B cell (primary cell): ENCODE data around the gene ZMYND8. TPM values are rescaled to one million over a fixed set of nuclear protein-coding genes. Genes with fewer than 3 reads are reported as not detected.

ENCODE experiments used
- ATAC-seq: fragments of 200-7000 bp; cut with Tn5 transposase; one replicate; pipeline ENCODE4 v1.10.0; 2021; ENCODE audit warnings: low read depth, mild to moderate bottlenecking, moderate number of reproducible peaks, moderate library complexity
- CTCF ChIA-PET: fragments of 350-600 bp; sonication (Branson Sonifier 250); formaldehyde crosslinking; loops from one replicate; lab custom pipeline; 2021; ENCODE audit warnings: antibody characterized with exemption, inconsistent platforms; lab: Charles Lee
- POLR2A ChIA-PET: fragments of 350-600 bp; sonication (Branson Sonifier 250); formaldehyde crosslinking; loops from one replicate; lab custom pipeline; 2021; ENCODE audit warnings: antibody characterized with exemption; lab: Charles Lee
- DNase-seq: peaks from one replicate; pipeline ENCODE4 v3.0.0; 2013
- H2AFZ ChIP-seq: 2 replicates; pipeline ENCODE4 v1.6.1; 2012; ENCODE audit warnings: mild to moderate bottlenecking, low read depth, low read length; ENCODE audit not compliant: insufficient read depth, poor library complexity, severe bottlenecking
- H3K27ac ChIP-seq, 2 donors: 1 replicate in 1 of 2; 2 replicates in 1 of 2; pipeline ENCODE4 v1.5.1; 2012 to 2013; ENCODE audit warnings: low read length in 2 of 2, mild to moderate bottlenecking in 2 of 2, moderate library complexity in 1 of 2
- H3K27me3 ChIP-seq, 4 experiments: fragments of 200-600 bp in 1 of 4; sonication (generic) in 1 of 4; replicated peaks in 1 of 4; 1 replicate in 2 of 4; 2 replicates in 2 of 4; pipeline versions ENCODE4 v1.6.1 to v1.7.0; 2013 to 2016; ENCODE audit warnings: low read length in 3 of 4, mild to moderate bottlenecking in 2 of 4, mixed read lengths in 1 of 4, moderate library complexity in 1 of 4; ENCODE audit not compliant: insufficient read depth in 4 of 4, control insufficient read depth in 3 of 4; ENCODE audit errors: control extremely low read depth in 1 of 4
- H3K36me3 ChIP-seq, 2 experiments: replicated peaks in 1 of 2; 1 replicate in 1 of 2; 2 replicates in 1 of 2; pipeline versions ENCODE4 v1.6.1 to v1.7.1; 2013; ENCODE audit warnings: low read length in 1 of 2; ENCODE audit not compliant: insufficient read depth in 2 of 2, control insufficient read depth in 1 of 2; ENCODE audit errors: control extremely low read depth in 1 of 2, extremely low read depth in 1 of 2
- H3K4me1 ChIP-seq, 2 donors: fragments of 200-600 bp in 1 of 2; sonication (generic) in 1 of 2; 1 replicate in 1 of 2; 2 replicates in 1 of 2; pipeline versions ENCODE4 v1.5.1 to v1.6.1; 2013 to 2017; ENCODE audit warnings: low read length in 2 of 2; ENCODE audit not compliant: control insufficient read depth in 2 of 2, insufficient read depth in 2 of 2
- H3K4me2 ChIP-seq: replicated peaks from 2 replicates; pipeline ENCODE3; 2012; ENCODE audit warnings: mild to moderate bottlenecking, low read depth, low read length; ENCODE audit not compliant: poor library complexity, severe bottlenecking
- H3K4me3 ChIP-seq, 5 experiments: fragments of 200-600 bp in 1 of 5; sonication (generic) in 1 of 5; 1 replicate in 3 of 5; 2 replicates in 2 of 5; pipeline versions ENCODE4 v1.5.1 to v1.7.0; 2011 to 2016; ENCODE audit warnings: low read length in 4 of 5, mild to moderate bottlenecking in 4 of 5, low read depth in 2 of 5, control low read depth in 1 of 5, moderate library complexity in 1 of 5; ENCODE audit not compliant: insufficient read depth in 1 of 5; ENCODE audit errors: control extremely low read depth in 1 of 5, extremely low read depth in 1 of 5
- H3K79me2 ChIP-seq: fragments of 200-600 bp; sonication (generic); one replicate; pipeline ENCODE4 v1.6.0; 2016; ENCODE audit warnings: low read length; ENCODE audit not compliant: control insufficient read depth, insufficient read depth
- H3K9ac ChIP-seq: fragments of 200-600 bp; sonication (generic); 2 replicates; pipeline ENCODE4 v1.6.1; 2017; ENCODE audit warnings: mild to moderate bottlenecking, low read length, moderate library complexity
- H3K9me3 ChIP-seq, 3 donors: one replicate each; pipeline versions ENCODE4 v1.6.1 to v1.7.1; 2013; ENCODE audit warnings: low read length in 2 of 3; ENCODE audit not compliant: control insufficient read depth in 2 of 3, insufficient read depth in 1 of 3; ENCODE audit errors: control extremely low read depth in 1 of 3
- H4K20me1 ChIP-seq: 2 replicates; pipeline ENCODE4 v1.6.0; 2012; ENCODE audit warnings: mild to moderate bottlenecking, low read length; ENCODE audit not compliant: insufficient read depth, control insufficient read depth, poor library complexity, severe bottlenecking
- H3K27ac Mint-ChIP-seq: one replicate; pipeline ENCODE4 v1.8.0; 2021; ENCODE audit warnings: mixed read lengths
- H3K27me3 Mint-ChIP-seq: one replicate; pipeline ENCODE4 v1.8.0; 2021; ENCODE audit warnings: mixed read lengths
- H3K4me1 Mint-ChIP-seq: one replicate; pipeline ENCODE4 v1.8.0; 2021; ENCODE audit warnings: mixed read lengths
- H3K4me3 Mint-ChIP-seq: one replicate; pipeline ENCODE4 v1.8.0; 2021; ENCODE audit warnings: mixed read lengths
- H3K9me3 Mint-ChIP-seq: one replicate; pipeline ENCODE4 v1.8.0; 2022; ENCODE audit warnings: mixed read lengths; ENCODE audit not compliant: insufficient read depth
- EZH2 ChIP-seq: IDR thresholded peaks from 2 replicates; pipeline ENCODE4 v1.6.1; 2012; ENCODE audit warnings: borderline replicate concordance, low read depth, mild to moderate bottlenecking, moderate library complexity, low read length; ENCODE audit not compliant: insufficient read depth, poor library complexity, severe bottlenecking
- WGBS: methylation state at CpG from one replicate; pipeline ENCODE4 v1.1.5; 2013; ENCODE audit warnings: missing lambda C conversion rate; ENCODE audit not compliant: insufficient coverage; 5-methylcytosine and 5-hydroxymethylcytosine counted together
- intact Hi-C: fragments of 100-400 bp; cut with micrococcal nuclease; formaldehyde crosslinking; loops from one replicate; pipeline ENCODE4 v1.10.0; 2022
- polyA plus RNA-seq: library from polyadenylated mRNA; depleted of rRNA; stranded (reverse); fragments of >200 nt; gene quantifications from 2 replicates; pipeline ENCODE4 v1.2.3, GENCODE V29; 2012
- total RNA-seq, 2 donors: library from RNA; stranded (reverse); fragments of 120-200 nt in 1 of 2; gene quantifications; 1 replicate in 1 of 2; 2 replicates in 1 of 2; pipeline versions ENCODE4 v1.2.3 to v1.2.4, GENCODE V29; 2013 to 2022
- TF ChIP-seq, protein P1 (sequence below): fragments of 200-600 bp; IDR thresholded peaks from one replicate; pipeline ENCODE4 v1.8.0; 2022; ENCODE audit warnings: antibody characterized with exemption, mild to moderate bottlenecking

ZMYND8 gene
- total and polyA plus RNA-seq, 2 donors (not counting 1 experiment from before 2014, with no cell fraction given): 20.3 to 67.2 TPM

DNA sequence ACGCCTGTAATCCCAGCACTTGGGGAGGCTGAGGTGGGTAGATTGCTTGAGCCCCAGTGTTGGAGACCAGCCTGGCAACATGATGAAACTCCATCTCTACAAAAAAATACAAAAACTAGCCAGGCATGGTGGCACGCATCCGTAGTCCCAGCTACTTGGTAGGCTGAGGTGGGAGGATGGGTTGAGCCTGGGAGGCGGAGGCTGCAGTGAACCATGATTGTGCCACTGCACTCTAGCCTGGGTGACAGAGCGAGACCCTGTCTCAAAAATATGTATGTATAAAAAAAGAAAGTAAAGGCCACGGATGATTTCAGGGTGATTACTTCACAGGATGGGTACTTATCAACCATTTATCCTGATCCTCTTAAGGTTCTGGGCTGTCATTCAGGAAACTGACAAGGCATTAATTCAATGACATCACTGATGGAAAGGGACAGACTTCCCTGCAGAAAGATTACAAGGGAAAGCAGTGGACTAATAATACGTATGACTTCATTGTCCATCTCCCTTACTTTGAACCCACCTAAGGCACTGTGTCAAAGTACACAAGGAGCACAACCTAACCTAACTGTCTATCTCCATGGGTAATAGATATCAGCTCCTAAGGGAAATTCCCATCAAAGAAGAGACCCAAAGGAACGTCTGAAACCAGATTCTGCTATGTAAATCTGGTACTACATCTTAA, 61.2 kb downstream of the ZMYND8 start:
- Mint-ChIP-seq H3K27ac (peak overlapping the region; percentile 68), H3K9me3 (no peaks in the 10 kb centered on the region), H3K4me1 (no peaks in the 10 kb centered on the region), H3K27me3 (no peaks in the 10 kb centered on the region), H3K4me3 (no peak overlapping the region)
- DNase-seq: no peak
- peak; percentile 33 for ATAC-seq
- no peaks in the 10 kb centered on the region for H3K4me1 ChIP-seq
- no CpG with 5 or more reads among the region's 8 CpGs for WGBS
- H3K27ac ChIP-seq: no peak overlapping the region
- H3K79me2 ChIP-seq: peaks cover 57% of the 10 kb centered on the region
- H3K9ac ChIP-seq: no peak overlapping the region
- H2AFZ ChIP-seq: no peak overlapping the region
- H3K36me3 ChIP-seq: peaks cover 21 to 85% of the 10 kb centered on the region in 2 experiments
- no peak overlapping the region for H3K4me2 ChIP-seq
- POLR2A ChIA-PET: no interaction called here
- TF ChIP-seq EZH2: no peak
- TF ChIP-seq, protein P1, sequence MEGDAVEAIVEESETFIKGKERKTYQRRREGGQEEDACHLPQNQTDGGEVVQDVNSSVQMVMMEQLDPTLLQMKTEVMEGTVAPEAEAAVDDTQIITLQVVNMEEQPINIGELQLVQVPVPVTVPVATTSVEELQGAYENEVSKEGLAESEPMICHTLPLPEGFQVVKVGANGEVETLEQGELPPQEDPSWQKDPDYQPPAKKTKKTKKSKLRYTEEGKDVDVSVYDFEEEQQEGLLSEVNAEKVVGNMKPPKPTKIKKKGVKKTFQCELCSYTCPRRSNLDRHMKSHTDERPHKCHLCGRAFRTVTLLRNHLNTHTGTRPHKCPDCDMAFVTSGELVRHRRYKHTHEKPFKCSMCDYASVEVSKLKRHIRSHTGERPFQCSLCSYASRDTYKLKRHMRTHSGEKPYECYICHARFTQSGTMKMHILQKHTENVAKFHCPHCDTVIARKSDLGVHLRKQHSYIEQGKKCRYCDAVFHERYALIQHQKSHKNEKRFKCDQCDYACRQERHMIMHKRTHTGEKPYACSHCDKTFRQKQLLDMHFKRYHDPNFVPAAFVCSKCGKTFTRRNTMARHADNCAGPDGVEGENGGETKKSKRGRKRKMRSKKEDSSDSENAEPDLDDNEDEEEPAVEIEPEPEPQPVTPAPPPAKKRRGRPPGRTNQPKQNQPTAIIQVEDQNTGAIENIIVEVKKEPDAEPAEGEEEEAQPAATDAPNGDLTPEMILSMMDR: no peak
- CTCF ChIA-PET: interaction anchor here (2.6 to 2.7 kb wide), 2 partner anchors 23 to 89 kb away, joined by 14 to 46 read pairs; no protein-coding TSS in a partner anchor
- no peaks in the 10 kb centered on the region for H3K27me3 ChIP-seq
- H4K20me1 ChIP-seq: peaks cover 12% of the 10 kb centered on the region
- no peak overlapping the region for H3K4me3 ChIP-seq
- intact Hi-C loops: no loop called here
- H3K9me3 ChIP-seq: no peaks in the 10 kb centered on the region

DNA sequence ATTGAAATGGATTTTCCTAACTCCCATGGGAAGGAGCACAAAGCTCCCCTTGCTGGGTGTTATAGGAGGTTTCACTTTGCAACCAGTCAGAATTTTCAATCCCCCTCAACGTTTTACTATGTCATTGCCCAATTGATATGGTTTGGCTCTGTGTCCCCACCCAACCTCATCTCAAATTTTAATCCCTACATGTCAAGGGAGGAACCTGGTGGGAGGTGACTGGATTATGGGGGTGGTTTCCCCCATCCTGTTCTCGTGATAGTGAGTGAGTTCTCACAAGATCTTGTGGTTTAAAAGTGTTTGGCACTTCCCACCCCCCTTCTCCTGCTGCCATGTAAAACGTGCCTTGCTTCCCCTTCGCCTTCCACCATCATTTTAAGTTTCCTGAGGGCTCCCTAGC, 62.9 kb downstream of the ZMYND8 start:
- Histone ChIP-seq H3K27me3 (no peaks in the 10 kb centered on the region), H3K4me2 (no peak overlapping the region), H3K9ac (no peak overlapping the region), H3K9me3 (no peaks in the 10 kb centered on the region), H3K79me2 (peaks cover 55% of the 10 kb centered on the region), H4K20me1 (no peaks in the 10 kb centered on the region), H2AFZ (no peak overlapping the region), H3K4me1 (no peaks in the 10 kb centered on the region), H3K27ac (peak overlapping the region in 1 of 2 donors; percentile 8), H3K4me3 (no peak overlapping the region), H3K36me3 (peaks cover 23 to 90% of the 10 kb centered on the region in 2 experiments)
- ChIA-PET POLR2A (no interaction called here), CTCF (interaction anchor here (3.0 kb wide), 1 partner anchor 91 kb away, joined by 17 read pairs; no protein-coding TSS in a partner anchor)
- Mint-ChIP-seq H3K4me3 (no peak overlapping the region), H3K27me3 (no peaks in the 10 kb centered on the region), H3K4me1 (no peaks in the 10 kb centered on the region), H3K9me3 (no peaks in the 10 kb centered on the region), H3K27ac (peak overlapping the region; percentile 21)
- no peak for TF ChIP-seq EZH2
- TF ChIP-seq, protein P1: no peak
- intact Hi-C loops: no loop called here
- DNase-seq (no peak), ATAC-seq (no peak)
- no CpG with 5 or more reads among the region's 4 CpGs for WGBS
